Subcutaneous adipose tissue (tissue), 4 donors: ENCODE results near the gene CASK. TPM values are rescaled to one million over a fixed set of nuclear protein-coding genes. Genes with fewer than 3 reads are reported as not detected.

Source experiments
- CTCF ChIP-seq: fragments of 450-650 bp; IDR thresholded peaks from one replicate; pipeline ENCODE4 v1.5.1; 2016; ENCODE audit warnings: low read depth, mild to moderate bottlenecking, control low read depth, antibody characterized with exemption, moderate library complexity
- total RNA-seq, 4 donors: library from RNA; depleted of rRNA; stranded (reverse); fragments of >200 nt; gene quantifications; one replicate each; pipeline ENCODE4 v1.1.0, GENCODE V29; 2016

Gene CASK
- total RNA-seq, 4 donors from 2014 or later, result 27.4 to 48.1 (median 32.5) TPM

DNA sequence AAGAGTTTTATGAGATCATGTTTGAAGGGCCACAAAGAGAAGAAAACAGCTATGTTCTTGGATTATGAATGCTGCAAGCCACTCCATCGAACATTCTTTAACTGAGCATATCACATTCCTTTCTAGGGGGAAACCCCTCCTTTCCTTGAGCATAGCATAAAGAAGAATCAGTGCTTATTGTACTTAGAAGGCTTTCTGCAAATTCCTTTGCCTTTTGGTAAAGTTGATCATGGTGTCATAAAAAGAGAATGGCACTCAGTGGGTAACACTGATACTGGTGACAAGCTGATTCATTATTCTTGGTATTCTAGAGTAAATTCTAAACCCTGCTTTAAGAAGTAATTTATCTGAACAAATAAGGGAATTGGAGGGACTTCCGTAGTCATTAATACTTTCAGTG is 323.1 kb downstream of the CASK start:
- no peak for TF ChIP-seq CTCF

DNA sequence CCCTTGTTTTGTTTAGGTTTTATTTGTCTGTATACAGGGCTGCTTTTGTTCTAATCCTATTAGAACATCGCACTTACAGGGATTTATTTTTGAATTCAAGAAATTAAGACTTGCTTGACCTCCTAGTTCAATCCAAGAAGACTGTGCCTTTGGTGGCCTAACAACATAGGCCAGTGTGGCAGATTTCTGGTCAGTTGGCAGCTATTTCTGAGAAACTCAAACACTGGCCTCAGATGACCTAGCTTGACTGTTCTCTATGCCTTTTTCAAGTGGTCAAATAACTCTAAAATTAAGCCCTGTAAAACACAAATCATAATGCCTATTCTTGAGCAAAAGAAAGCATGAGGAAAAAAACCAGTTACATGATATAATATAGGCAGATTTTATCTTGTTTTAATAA is 323.8 kb downstream of the CASK start:
- no peak for TF ChIP-seq CTCF

- no peak for TF ChIP-seq CTCF
These were observed 326.8 kb downstream of the CASK start for GRCh38 chrX:41596596-41596995.

DNA sequence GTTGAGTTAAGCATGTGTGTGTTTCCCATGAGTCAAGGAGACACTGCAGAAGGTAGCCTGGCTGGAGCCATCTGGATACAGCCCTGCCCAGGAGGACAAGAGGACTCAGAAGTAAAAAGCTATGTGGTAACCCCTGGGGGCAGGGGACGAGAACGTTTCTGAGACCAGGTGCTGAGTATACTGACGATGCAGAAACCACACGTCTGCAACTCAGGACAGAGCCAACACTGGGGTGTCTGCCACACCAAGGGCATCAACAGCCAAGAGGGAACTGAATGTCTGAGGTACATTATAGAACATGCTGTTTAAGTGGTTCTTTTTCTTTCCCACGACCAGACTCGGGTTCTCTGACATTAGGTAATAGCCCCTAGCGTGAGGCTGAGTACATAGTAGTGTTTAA is 328.7 kb downstream of the CASK start:
- no peak for TF ChIP-seq CTCF

DNA sequence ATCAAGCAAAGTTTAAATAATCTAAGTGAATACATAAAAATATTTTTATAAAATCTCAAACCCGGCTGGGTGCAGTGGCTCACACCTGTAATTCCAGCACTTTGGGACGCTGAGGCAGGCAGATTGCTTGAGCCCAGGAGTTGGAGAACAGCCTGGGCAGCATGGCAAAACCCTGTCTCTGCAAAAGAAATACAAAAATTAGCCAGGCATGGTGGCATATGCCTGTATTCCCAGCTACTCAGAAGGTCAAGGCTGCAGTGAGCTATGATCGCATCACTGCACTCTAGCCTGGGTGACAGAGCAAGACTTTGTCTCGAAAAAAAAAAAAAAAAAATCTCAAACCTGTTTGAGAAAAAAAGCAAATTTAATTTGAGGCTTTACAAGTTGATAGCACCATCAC is 331.4 kb downstream of the CASK start:
- no peak for TF ChIP-seq CTCF

DNA sequence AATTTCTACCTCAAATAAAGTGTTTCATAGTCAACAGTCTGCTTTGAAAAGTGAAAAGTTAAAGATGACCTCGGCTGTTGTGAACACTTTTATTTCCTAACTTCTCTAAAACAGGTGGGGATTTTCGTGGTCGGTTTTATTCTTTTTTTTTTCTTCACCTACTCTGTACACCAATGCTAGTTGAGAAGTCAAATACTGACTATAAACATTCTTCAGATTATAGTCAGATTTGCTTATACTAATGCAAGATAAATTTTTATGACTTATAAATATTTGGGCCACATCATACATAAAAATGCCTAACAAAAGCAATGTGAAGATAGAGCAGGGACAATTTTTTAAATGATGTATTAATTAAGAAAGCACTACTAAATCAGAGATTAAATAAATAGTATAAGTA is 332.7 kb downstream of the CASK start:
- no peak for TF ChIP-seq CTCF

DNA sequence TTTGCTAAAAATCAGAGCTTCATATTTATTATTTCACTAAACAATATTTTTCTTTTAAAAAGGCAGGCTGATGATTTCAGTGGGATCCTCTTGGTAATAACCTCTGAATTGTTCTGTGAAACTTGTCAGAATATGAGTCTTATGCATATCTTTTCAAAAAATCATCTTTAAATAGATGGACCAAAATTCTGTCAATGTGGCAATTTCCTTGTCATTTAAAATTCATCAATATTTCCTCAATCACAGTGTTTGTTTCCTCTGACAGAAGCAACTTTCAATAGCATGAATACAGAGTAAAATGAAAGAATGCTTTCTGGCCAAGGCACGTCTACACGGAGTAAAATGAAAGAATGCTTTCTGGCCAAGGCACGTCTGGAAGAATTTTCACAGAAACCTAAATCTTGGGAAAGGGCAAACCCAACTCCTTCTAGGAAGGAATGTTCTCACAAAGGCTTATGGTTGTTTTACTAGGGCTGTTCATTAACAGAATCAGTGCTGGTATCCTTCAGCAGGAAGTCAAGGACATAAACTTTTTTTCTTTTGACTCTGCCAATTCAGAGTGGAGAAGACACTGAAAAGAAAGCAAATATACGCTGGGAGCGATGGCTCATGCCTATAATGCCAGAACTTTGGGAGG is 333.6 kb downstream of the CASK start:
- TF ChIP-seq CTCF, result no peak
